GM12878 (cell line): ENCODE data around the gene PSMB5.

Source experiments
- CEBPB ChIP-seq, 2 experiments: fragments of 150-350 bp in 1 of 2; IDR thresholded peaks; 2 replicates each; pipeline ENCODE4 v1.6.1; 2012 to 2014; ENCODE audit warnings: low read depth in 2 of 2, low read length in 2 of 2, borderline replicate concordance in 1 of 2, inconsistent platforms in 1 of 2
- MXI1 ChIP-seq: fragments of 150-350 bp; IDR thresholded peaks from 2 replicates; pipeline ENCODE4 v1.6.1; 2011; ENCODE audit warnings: low read depth, mild to moderate bottlenecking, inconsistent platforms, low read length, improper control_type of control experiment
- TF ChIP-seq, protein P1 (sequence below), 3 experiments: IDR thresholded peaks in 2 of 3; conservative IDR thresholded peaks in 1 of 3; 2 replicates each; pipeline ENCODE4 v1.5.1; 2011; ENCODE audit warnings: low read depth in 3 of 3, low read length in 3 of 3, mild to moderate bottlenecking in 3 of 3, control low read depth in 2 of 3, moderate library complexity in 2 of 3, inconsistent platforms in 1 of 3, mixed read lengths in 1 of 3; ENCODE audit not compliant: control insufficient read depth in 2 of 3, insufficient read depth in 1 of 3; ENCODE audit errors: extremely low read depth in 1 of 3

DNA sequence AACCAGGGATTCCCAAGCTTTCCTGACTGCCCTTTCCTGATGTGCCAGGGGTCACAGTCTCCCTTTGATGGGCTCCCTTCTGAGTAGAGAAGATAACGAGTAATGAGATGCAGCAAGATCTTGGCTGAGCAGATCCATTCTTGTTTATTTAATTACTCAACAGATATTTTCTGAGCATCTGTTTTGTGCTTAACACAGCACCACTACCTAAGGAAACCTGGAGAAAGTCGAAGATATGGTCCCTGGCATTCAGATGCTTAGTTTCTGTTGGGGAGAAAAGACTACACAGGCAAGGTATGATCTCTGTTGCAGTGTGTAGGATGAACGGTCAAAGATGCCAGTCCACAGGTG, 56.2 kb downstream of the PSMB5 start:
- TF ChIP-seq, protein P1, sequence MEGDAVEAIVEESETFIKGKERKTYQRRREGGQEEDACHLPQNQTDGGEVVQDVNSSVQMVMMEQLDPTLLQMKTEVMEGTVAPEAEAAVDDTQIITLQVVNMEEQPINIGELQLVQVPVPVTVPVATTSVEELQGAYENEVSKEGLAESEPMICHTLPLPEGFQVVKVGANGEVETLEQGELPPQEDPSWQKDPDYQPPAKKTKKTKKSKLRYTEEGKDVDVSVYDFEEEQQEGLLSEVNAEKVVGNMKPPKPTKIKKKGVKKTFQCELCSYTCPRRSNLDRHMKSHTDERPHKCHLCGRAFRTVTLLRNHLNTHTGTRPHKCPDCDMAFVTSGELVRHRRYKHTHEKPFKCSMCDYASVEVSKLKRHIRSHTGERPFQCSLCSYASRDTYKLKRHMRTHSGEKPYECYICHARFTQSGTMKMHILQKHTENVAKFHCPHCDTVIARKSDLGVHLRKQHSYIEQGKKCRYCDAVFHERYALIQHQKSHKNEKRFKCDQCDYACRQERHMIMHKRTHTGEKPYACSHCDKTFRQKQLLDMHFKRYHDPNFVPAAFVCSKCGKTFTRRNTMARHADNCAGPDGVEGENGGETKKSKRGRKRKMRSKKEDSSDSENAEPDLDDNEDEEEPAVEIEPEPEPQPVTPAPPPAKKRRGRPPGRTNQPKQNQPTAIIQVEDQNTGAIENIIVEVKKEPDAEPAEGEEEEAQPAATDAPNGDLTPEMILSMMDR (IDR thresholded peaks at IDR 0.05 in 2 of 3, conservative IDR thresholded peaks at IDR 0.05 in 1 of 3; ENCODE audit: control insufficient read depth in 2 of 3, extremely low read depth in 1 of 3, insufficient read depth in 1 of 3, low read depth in 3 of 3, low read length in 3 of 3): no peak
- TF ChIP-seq MXI1: no peak
- no peak for TF ChIP-seq CEBPB (IDR thresholded peaks at IDR 0.05; ENCODE audit: borderline replicate concordance in 1 of 2, low read depth in 2 of 2, low read length in 2 of 2)
